Pulmonary artery endothelial cell (primary cell): ENCODE measurements around the gene ACACA. TPM values are rescaled to one million over a fixed set of nuclear protein-coding genes. Genes with fewer than 3 reads are reported as not detected.
A peak's percentile ranks its signal among the peaks of the same experiment; 100 is the strongest.
"Not testable (repeated sequence)": the region's sequence is repeated elsewhere in the genome, so short reads cannot be mapped to it uniquely, and the experiment has no call there.

Experiments used
- DNase-seq: peaks from one replicate; pipeline ENCODE4 v3.0.0-alpha.2; 2011; ENCODE audit warnings: low read depth, low spot score
- total RNA-seq: library from RNA; depleted of rRNA; stranded (reverse); fragments of >200 nt; gene quantifications from 2 replicates; pipeline ENCODE4 v1.2.3, GENCODE V29; 2014

The ACACA gene
- total RNA-seq, 1 donor from 2014 or later: 57.0 TPM

DNA sequence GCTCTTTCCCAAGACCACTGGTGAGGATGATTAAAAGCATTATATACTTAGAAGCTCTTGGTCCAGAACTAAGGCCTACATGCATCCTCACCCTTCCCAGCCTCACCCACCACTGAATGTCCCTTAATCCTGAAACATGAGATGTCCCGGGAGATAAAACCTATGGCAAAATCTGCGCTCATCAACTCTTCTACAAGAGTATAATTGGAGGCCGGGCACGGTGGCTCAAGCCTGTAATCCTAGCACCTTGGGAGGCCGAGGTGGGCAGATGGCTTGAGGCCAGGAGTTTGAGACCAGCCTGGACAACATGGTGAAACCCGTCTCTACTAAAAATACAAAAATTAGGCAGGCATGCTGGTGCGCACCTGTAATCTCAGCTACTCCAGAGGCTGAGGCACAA lies 13.3 kb downstream of the ACACA start:
- DNase-seq: no peak

DNA sequence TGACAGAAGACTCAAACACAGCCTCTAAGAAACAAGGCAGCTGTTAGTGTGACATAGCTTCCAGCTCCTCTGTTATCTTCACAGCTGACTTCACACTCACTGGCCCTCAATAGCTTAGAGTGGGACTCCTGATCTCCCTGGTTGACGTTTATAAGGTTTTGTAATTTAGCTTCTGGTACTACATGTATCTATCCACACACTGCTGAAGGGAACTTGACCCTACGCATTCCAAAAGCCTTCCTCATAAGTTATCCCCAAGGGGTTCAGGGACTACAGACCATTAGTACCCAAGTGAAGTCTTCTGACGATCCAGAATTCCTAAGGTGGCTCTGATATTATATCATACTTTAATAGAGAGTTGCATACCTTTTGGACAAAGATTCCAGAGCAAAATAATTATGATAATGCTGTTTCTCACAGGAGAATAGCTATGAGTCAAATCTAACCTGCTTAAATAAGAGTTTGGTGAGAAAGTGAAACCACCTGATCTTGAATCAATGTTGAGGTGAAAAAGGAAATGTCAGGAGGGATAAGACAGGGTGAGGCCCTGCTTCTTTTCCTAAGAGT lies 14.5 kb downstream of the ACACA start:
- DNase-seq: no peak

DNA sequence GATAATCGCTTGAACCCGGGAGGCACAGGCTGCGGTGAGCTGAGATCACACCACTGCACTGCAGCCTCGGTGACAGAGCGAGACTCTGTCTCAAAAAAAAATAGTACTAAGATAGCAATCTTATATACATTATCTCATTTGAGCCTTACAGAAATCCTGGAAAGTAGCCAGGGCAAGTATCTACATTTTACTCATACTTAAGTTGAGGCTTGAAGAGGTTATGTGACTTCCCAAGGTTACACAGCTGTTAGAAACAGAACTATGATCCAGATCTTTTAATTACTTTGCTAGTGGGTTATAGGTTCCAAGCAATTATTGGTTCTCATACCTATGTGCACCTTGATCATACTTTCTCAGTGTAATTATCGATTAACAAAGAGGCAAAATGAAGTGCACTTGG lies 15.5 kb downstream of the ACACA start:
- no peak for DNase-seq

DNA sequence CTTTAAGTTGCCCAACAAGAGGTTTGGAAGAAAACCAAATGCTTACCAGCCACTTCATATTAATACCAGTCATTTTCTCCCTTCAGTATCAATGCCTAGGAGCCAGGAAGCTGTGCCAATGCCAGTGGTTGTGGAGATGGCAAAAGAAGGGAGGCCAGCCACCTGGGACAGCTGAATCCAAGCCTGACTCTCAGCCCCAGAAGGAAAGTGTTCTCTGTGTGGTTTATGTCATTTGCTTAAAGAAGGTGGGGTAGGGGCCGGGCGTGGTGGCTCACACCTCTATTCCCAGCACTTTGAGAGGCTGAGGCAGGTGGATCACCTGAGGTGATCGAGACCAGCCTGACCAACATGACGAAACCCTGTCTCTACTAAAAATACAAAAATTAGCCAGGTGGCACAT lies 17.5 kb downstream of the ACACA start:
- DNase-seq: no peak

DNA sequence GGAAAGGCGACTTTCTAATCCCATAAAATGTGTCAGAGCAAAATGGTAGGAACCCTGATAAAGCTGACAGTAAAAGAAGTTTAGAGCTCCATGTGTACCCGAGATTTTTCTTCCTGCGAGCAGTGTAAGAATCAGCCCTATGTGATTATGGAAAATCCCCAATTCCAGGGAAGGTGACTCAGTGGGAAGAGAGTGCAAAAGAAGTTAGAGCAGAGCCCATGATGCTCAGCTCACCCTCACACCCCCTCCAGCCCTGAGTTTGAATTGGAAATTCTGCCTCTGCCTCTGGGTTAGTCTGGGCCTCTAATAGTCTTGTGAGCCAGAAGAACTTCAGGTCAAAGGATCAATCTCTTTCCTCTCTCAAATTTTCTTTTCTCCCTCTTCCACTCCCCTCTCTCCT lies 18.4 kb downstream of the ACACA start:
- no peak for DNase-seq

DNA sequence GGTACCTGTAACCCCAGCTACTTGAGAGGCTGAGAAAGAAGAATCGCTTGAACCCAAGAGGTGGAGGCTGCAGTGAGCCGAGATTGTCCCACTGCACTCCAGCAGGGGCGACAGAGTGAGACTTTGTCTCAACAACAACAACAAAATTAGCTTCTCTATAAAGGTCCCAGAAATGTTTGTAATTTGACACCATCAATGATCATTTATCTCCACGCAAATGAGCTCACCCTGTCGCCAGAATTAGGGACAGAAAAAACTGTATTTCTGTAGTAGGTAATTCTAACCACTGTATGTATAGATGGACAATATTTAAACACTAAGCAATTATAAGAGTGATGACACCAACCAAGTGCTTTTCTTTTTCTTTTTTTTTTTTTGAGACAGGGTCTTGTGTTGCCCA lies 20.2 kb downstream of the ACACA start:
- DNase-seq: no peak

DNA sequence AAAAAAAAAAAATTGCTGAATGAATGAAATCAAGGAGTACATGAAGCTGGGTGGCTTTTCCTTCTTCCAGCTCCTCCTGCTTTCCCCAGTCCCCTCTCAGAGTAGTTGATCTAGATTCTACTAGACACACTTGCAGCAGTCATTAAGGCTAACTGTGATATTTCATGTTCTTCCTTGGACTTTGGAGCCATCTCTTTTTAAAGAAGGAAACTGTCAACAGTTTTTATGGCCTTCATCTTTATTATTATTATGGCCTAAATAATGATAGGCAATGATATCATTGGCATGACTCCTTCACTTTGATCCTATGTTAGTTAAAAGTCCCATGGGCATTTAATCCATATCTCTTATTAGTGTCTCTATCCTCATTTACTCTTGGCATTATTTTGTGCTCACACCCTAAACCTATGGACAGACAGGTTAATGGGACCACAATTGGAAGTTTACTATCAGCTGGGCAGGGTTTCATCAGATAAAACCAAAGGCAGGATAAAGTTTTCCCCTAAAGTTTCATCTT lies 21.1 kb downstream of the ACACA start:
- DNase-seq: no peak

DNA sequence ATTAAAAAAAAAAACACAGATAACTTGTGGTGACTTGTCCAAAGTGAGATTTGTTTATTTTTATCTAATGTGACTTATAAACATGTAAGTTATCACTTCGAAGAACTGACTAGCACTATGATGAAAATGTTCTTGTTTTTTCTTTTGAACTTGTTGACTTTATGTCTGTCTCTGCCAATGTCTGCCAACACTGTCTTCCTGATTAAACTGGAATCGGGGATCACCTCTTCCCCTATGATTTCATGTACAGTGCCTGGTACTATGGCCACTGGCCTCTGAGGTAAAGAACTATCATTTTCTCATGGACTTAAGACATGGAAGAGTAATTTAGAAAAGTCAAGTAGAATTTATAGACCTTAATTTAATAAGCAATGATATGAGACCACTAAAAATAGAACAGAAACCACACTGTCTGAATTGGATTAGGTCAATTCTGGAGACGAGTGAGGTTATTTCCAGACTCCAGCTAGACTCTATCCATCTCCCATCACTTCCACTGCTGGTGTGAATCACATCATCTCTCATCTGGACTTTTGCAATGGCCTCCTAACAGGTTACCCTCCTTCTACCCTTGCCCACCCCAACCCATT lies 22.0 kb downstream of the ACACA start:
- no peak for DNase-seq

DNA sequence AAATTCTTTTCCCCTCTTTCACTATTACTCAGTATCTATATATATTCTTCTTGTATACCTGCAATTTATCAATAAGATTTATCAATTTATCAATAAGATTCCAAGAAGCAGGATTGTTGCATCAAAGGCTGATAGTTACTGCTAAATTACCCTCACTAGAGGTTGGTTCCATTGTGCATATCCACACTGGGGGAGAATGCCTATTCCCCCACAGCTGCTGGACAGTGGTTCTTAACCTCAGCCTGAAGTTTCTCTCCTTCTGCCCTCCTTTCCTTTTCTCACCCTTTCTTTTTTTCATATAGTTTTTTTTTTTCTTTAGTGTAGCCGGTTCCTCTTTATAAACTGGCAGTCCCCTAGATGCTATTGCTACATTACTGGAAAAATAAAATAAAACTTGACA lies 24.6 kb downstream of the ACACA start:
- no peak for DNase-seq

DNA sequence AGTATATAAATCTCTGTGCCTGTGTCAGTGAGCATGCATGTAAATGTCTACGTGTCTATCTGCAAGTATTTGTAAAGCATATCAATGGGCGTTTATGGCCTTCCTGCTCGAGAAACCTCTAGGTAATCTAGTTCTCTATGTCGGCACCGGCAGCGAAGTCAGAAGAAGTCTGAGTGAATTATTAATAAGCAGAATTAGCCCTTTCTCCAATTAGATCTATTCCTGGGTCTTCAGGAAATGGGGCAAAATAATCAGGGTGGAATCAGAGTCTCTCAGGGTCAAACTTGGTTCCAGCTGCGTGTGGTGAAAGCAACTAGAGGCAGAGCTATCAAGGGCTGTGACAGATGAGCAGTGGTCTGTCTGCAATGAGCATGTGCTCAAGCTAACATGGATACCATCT lies 30.9 kb downstream of the ACACA start, which contains the start of gene C17orf78:
Gene C17orf78, plus strand, starts transcription at position 280 of the 400 bp plus-strand sequence. Its CDS starts 108 bp downstream, at position 388.
- DNase-seq: no peak

DNA sequence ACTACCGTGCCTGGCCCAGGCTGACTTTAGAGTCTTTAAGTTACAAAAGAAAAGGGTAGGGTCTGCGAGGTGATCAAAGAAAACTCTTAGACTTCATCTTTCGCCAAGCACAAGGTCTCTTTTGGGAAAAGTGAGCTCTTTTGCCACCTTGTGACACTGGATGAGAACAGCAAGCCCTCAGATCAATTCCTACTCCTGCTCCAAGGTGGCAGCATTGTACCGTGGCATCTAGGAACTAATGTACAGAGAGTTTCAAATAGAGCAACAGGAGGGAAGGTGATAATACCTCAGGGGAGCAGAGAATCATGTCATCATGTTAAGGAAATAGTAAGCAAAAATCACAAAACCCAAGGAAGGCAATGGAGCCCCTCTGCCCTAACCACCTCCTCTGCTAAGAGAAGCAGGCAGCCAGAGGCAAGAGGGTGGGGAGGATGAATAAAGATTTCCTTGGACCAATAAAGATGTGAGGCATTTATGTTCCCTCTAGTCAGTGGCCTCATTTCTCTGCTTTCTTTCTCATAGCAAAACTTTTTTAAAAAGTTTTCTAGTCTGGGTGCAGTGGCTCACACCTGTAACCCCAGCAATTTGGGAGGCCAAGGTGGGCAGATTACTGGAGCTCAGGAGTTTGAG lies 33.0 kb downstream of the ACACA start:
- peak; percentile 48 for DNase-seq

DNA sequence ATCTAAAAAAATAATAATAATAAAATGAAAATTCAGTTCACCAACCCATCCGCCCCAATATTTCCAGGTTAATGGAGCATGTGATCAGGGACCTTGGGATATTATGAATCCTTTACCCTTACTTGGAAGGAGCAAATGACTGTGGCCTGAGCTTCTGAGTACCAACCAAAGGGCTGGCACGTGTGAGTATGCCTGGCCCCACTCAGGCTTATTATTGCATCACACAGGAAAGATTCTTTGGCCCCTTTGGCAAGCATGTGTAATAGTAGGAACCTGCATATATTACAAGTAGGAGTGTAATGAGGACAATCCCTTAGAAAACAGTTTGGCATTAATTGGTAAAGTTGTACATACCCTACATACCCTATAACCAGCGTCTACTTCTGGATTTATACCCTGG lies 38.1 kb downstream of the ACACA start:
- DNase-seq: no peak

DNA sequence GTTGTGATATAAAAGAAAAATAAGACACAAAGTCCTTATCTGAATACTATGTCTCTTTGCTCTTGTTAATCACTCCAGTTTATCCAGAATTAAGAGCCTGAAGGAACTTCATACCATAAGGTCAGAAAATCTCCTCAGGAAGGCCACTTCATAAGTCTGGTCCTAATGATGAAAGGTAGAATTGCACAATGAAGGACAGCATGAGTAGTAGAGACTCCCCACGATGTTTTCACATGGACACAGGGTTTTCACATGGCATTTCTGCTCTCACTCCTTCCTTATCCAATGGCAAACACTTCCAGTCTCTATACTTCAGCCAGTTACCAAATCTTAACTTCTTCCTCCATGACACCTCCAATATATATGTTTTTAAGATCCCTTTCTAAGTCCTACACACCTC lies 41.0 kb downstream of the ACACA start:
- DNase-seq: no peak

DNA sequence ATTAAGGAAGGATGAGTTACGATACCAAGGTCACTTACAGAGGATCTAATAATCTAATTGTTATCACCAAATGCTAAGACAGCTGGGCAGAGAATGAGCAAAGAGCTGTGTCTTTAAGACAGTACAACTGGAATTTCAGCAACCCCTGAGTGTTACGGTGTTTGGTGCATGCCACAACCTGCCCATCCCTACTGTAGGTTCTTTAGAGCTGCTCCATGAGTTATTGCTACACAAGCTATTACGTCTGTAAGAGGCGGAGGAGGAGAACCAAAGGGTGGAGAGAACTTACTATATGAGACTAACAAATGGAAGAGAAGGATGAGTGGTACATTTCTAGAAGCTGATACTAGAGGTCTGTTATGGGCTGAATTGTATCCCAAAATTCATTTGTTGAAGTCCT lies 45.1 kb downstream of the ACACA start:
- DNase-seq: no peak

DNA sequence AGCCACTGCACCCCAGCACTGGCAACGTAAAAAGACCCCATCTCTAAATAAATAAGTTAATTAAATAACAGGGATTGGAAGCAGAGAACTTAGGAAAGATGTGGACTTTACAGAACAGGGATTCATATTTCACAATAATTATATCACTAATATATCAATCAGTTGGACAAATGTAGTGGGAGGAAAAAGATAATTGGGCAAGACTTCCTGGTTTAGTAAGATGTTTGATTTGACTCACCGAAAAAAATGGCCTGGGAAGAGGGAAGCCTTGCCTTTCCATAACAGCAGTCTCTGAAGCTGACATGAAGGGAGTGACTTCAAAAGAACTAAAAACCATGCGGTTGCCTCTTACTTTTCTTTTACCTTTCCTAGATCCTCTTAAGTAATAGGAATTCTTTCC lies 46.0 kb downstream of the ACACA start:
- DNase-seq: no peak

DNA sequence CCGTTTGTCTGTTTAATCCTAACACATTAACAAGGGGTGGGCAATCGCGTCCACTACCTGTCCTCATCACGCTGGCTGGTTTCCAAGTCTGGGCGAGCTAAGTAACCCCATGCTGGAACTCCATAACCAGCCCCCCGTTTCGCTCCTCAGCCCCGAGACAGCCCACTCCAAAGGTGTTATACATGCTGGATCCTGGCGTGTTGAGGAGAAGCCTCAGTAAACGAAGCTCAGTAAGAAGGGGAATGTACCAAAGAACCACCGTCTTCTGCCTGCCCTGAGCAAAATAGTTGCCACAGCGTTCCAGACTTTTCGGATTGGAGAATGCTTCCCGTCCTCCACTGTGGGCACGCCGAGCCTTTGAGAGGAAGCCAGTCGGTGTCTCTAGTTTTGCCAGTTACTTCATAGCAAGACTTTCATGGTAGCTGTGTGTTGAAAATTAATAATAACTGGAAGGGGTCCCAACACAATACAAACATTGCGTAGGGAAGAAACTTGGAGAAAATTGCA lies 46.9 kb downstream of the ACACA start:
- DNase-seq: no peak

DNA sequence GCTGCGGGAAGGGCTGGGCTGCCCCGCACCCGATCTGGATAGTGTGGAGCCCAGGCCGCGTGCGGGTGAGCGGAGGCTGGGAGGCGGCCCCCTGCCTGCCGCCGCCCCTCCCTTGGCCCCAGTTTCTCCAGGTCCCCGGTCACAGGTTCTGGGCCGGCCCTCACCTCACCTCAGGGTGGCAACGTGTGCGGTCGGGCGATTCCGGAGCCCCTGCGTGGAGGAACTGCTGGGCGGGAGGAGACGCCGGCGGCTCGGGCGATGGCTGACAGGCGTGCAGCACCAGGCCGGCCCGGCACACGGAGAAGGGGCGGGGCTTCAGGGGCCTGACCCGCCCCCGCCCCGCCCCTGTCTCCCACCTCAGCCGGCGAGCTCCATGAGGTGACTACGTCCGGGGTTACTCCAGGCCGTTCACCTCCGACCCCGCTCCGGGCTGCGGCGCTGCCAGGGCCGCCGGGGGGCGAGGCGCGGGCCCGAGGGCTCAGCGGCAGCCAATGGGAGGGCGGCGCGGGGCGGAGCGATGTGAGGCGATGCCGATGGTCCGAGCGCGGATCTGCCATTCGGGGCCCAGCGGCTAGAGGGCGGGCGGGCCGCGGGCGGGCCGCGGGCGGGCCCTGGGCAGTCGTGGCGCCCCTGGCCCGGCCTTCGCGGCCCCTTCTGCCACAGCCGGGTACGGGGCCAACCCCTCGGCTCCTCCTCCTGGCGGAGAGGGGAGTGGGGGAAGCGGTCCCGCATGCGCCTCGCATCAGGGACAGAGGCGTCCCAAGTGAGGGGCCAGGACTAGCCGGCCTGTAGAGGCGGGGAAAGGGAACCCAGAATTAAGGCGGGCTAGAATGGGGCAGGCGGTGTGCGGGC lies 47.6 kb downstream of the ACACA start:
- peak; percentile 65 for DNase-seq

DNA sequence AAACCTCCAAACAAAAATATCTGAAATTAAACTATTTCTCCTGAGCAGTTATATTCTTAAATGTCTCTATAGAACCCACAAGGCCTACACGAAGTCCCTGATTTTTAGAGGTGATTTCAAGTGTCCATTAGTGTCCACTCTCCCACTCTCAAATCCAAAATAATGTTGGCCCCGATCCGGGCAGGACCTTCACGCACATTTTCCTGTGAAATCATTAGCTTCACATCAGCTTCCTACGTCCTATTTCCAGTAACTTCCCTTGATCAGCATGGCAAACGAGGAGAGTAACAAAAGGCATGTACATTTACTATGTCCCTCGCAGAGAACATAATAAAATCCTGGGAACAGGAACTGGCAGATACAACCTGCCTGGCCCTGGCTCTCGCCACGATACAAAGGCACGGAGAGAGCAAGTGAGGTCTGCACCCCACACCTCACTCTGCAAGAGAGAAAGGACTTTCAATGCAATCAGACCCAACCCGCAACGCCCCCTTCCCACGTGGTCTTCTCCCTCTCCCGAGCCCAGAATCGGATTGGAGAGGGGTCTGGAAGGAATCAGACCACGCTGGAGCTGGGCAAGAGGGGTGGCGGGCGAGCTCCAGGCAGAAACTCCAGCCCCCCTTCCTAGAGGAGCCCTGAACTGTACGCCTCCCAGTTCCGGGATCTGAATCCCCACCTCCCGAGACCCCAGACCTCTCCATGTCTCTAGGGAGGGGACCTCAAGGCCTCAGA lies 48.4 kb downstream of the ACACA start:
- DNase-seq: no peak

DNA sequence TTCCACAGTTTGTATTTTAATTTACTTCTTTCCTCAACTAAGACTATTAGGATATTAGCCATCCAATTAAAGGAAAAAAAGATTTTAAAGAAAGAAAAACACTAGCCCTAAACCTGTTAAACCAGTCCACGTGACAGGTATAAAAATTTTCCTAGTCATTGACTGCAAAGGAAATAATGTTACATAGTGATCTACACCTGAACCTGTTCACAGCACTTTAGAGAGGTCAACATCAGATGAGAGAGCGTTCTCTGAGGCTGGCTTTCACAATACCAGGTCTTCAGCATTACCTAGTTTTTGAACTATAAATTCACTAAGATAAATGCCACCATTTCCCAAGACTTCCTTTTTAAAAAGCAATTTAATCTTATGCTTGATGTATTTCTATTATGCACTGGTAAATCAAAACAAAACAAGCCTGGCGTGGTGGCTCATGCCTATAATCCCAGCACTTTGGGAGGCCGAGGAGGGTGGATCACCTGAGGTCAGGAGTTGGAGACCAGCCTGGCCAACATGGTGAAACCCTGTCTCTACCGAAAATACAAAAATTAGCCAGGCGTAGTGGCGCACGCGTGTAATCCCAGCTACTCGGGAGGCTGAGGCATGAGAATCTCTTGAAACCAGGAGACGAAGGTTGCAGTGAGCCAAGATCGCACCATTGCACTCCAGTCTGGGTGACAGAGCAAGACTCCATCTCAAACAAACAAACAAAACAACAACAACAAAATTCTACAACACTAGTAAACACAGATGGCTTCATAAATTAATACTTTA lies 49.7 kb downstream of the ACACA start:
- DNase-seq: not testable (repeated sequence)

DNA sequence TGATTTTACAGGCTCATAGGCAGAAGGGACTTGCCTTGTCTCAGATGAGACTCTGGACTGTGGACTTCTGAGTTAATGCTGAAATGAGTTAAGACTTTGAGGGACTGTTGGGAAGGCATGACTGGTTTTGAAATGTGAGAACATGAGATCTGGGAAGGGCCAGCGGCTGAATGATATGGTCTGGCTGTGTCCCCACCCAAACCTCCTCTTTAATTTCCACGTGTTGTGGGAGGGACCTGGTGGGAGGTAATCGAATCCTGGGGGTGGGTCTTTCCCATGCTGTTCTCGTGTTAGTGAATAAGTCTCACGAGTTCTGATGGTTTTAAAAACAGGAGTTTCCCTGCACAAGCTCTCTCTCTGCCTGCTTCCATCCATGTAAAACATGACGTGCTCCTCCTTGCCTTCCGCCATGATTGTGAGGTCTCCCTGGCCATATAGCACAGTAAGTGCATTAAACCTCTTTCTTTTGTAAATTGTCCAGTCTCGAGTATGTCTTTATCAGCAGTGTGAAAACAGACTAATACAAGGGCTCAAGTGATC lies 59.7 kb downstream of the ACACA start:
- not testable (repeated sequence) for DNase-seq
